ENCODE data around the gene ARL15. TPM values are rescaled to one million over a fixed set of nuclear protein-coding genes. Genes with fewer than 3 reads are reported as not detected.

The ARL15 gene
- polyA plus RNA-seq, 1 donor from 2014 or later: 10.9 TPM

DNA sequence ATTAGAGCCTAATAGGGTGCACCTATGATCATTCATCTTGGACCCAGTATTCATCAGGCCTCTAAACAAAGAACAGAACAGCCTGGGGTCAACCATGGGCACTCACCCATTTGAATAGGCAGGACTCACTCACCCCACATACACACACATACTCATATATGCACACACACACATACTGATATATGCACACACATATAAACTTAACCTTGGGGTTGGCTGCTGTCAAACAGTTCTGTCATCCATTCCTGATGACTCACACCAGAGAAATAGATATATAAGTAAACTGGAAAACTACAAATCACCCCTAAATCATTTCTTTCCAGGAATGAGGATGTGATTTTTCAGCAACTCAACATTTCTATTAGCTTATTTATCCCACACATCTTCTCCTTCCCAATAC is 51.3 kb downstream of the ARL15 start:
- H3K9me3 Mint-ChIP-seq: no peaks in the 10 kb centered on the region
- H3K36me3 Mint-ChIP-seq: no peaks in the 10 kb centered on the region
- H3K4me3 Mint-ChIP-seq: no peak overlapping the region
- peaks cover 17 to 29% (median 25%) of the 10 kb centered on the region in 3 donors for H3K4me1 Mint-ChIP-seq
- no peaks in the 10 kb centered on the region for H3K27me3 Mint-ChIP-seq
- H3K27ac Mint-ChIP-seq: no peak overlapping the region

DNA sequence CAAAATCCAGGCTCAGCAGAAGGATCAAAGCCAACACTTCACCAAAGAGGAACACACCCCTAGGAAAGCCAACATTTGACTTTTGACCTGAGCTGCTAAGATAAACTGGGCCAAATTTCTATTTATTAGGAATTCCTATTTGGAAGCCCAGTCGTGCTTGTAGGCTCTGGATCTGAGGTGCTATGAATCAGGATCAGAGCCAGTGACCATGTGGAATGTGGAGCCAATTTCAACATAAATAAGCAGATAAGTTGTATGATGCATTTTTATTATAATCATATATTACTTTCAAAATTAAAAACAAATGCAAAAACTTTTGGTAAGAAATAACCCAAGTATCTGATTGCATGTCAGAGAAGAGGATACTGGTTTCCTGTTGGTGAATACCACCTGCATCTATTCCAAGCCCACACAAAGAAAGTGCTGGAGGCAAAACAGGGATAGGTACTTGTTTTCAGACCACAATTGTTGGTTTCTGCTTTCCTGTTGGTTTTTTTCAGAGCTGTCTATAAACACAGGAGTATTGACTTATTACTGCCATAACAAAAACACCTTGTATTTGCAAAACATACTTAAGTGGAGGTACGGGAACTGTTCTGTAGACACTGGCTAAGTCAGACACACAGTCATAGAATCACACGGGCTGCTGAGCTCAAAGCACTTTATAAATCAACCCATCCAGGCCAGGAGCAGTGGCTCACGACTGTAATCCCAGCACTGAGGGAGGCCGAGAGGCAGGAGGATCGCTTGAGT is 52.8 kb downstream of the ARL15 start:
- H3K9me3 Mint-ChIP-seq: no peaks in the 10 kb centered on the region
- peak overlapping the region in 1 of 4 donors; percentile 78 for H3K4me3 Mint-ChIP-seq
- no peak overlapping the region for H3K27ac Mint-ChIP-seq
- H3K4me1 Mint-ChIP-seq: peaks cover 17 to 29% (median 23%) of the 10 kb centered on the region in 3 donors
- no peaks in the 10 kb centered on the region for H3K27me3 Mint-ChIP-seq
- no peaks in the 10 kb centered on the region for H3K36me3 Mint-ChIP-seq

DNA sequence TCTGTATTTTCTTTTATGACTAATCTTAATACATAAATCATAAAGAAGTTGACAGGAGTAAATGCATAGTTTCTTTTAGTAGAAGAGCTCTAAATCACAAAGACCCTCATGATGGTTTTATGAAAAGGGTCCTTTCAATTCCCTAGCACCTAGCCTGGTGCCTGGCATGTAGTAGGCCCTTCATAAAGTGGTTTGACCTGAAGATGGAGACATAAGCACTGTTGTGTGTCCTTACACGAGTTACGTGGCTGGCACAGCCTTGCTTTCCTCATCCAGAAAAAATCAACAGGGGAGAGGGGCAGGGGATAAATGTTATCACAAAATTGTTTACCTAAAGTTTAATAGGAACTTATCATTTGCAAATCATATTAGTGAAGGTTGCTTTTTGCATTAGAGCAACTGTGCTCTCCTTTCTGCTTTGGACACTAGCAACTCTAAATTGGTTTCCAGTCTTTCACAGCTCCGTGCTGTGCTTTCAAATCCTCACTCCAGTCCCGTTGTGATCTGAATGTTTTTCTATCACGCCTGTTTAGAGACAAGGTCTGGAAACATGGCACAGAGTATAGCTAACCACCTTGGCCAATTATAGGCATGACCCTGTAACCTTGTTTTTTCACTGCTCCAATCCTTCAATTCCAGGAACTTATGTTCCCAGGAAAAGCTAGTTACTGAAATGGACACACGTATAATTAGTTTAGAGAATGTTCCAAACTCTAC is 55.7 kb downstream of the ARL15 start:
- Mint-ChIP-seq H3K4me3 (no peak overlapping the region), H3K27me3 (no peaks in the 10 kb centered on the region), H3K4me1 (peaks cover 21 to 23% (median 22%) of the 10 kb centered on the region in 3 donors), H3K27ac (peak overlapping the region in 1 of 3 donors; percentile 17), H3K36me3 (no peaks in the 10 kb centered on the region), H3K9me3 (no peaks in the 10 kb centered on the region)

DNA sequence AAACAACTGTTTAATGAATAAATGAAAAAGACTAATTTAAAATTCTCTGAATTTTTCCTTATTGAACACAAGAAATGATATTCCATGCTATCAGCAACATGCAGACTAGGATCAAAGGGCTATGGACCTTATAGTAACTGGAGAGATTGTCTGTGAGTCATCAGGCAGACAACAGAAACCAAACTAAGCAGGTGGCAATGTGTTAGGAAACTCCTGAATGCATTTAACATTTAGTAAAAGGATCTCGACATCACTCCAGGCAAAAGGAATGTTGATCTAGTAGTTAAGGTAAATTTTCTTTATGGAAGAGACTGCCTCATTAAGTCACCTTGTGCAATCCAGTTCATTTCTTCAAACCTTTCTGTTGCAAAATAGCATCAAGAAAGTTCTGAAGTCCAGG is 58.4 kb downstream of the ARL15 start:
- Mint-ChIP-seq H3K4me3 (no peak overlapping the region), H3K4me1 (peaks cover 10 to 14% (median 11%) of the 10 kb centered on the region in 3 donors), H3K36me3 (no peaks in the 10 kb centered on the region), H3K9me3 (no peaks in the 10 kb centered on the region), H3K27ac (no peak overlapping the region), H3K27me3 (no peaks in the 10 kb centered on the region)

DNA sequence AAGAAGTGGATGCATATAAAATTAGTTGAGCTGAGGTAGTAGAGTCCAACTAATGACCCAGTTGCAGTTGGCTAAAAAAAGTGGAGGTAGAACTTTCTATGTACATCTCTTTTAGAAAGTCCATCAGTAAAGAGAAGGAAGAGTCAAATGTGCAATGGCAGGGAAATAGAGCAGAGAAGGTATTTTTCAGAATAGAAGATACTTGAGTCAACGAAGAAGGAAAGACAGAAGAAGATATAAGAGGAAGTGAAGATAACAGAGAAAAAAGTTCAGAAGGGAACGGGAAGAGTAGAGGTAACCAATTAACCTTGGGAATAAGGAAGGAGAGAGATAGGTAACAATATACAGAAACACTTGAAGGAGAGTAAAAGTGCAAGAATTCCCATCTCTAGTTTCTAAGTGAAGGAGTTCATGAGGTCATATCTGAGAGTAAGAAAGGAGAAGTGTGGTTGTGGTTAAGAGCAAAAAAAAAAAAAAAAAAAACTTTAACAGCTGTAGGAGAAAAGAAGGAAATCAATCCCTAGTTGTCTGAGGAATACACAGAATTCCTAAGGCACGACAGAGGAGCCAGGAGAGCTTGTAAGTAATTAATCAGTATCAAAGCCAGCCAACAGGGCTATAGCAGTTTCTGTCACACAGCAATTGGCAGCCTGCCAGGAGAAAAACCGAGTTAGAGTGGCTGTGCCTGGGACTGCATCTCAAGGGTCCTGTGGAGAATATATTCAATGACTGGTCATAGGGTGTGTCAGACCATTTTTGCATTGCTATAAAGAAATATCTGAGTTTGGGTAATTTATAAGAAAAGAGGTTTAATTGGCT is 61.0 kb downstream of the ARL15 start:
- Mint-ChIP-seq H3K4me3 (no peak overlapping the region), H3K9me3 (no peaks in the 10 kb centered on the region), H3K4me1 (peaks cover 5 to 8% (median 7%) of the 10 kb centered on the region in 3 donors), H3K27me3 (no peaks in the 10 kb centered on the region), H3K27ac (no peak overlapping the region), H3K36me3 (no peaks in the 10 kb centered on the region)

DNA sequence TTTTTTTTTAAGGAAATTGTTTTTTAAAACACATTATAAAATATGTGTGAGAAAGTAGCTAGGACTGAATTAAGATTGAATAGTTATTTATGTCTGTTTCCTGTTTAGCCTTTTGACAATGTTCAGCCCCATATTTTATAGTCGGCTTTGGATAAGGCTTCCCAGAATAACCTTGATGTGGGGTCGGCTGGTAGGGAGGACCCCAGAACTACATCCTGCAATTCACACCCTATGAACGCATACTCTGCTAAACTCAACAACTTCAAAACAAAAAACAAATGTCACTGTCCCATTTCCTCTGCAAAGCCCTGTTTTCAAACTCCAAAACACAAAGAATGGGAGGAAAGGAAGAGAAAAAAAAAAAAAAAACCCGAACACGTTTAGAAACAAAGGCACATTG is 63.1 kb downstream of the ARL15 start:
- H3K9me3 Mint-ChIP-seq: no peaks in the 10 kb centered on the region
- no peaks in the 10 kb centered on the region for H3K27me3 Mint-ChIP-seq
- H3K36me3 Mint-ChIP-seq: no peaks in the 10 kb centered on the region
- peaks cover 5 to 15% (median 6%) of the 10 kb centered on the region in 3 donors for H3K4me1 Mint-ChIP-seq
- H3K27ac Mint-ChIP-seq: no peak overlapping the region
- H3K4me3 Mint-ChIP-seq: no peak overlapping the region

DNA sequence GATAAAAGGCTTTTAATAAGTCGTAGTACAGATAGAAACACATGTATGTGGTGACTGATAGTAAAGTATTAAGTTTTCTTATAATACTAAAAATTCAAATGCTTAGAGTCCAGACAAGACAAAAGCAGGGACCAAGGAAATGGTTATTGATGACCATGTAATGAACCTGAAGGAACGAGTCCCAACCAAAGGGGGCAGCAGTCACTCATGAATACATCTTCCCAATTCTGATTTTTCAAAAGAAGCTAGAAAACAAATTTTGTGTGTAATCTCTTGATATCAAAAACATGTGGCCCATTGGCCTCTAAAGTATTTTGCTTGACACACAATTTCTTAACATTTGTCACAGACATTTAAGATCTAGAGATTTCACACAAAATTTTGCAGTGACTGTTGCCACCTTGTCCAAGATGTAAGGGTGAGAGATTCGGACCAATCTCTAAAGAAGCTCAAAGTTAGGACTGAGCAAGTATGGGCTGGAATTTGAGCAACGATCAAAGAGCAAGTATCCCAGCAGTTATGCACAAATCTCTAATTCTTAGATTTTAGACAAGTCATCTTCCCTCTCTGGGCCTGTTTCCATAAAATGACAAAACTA is 66.8 kb downstream of the ARL15 start:
- Mint-ChIP-seq H3K9me3 (no peaks in the 10 kb centered on the region), H3K36me3 (peaks cover 2% of the 10 kb centered on the region), H3K4me1 (peaks cover 4 to 15% (median 4%) of the 10 kb centered on the region in 3 donors), H3K27me3 (no peaks in the 10 kb centered on the region), H3K27ac (no peak overlapping the region), H3K4me3 (no peak overlapping the region)

DNA sequence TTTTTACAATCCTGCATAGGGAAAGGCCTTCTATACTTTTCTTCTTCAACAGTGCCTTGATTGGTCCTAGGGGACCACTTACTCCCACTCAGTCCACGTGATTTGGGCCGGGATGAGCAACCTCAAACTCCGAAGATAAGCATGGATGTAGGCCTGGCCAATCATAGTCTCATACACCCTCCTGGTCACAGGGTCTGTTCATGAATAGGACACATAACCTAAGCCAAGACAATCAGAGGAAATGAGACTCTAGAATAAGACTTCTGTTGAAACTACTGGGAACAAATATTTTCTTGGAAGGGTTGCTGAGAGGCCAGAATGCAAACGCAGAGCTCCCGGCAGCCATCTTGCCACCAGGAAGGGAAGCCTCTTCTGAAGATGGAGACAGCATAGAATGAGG is 68.1 kb downstream of the ARL15 start:
- peaks cover 2% of the 10 kb centered on the region for H3K36me3 Mint-ChIP-seq
- H3K9me3 Mint-ChIP-seq: no peaks in the 10 kb centered on the region
- H3K27ac Mint-ChIP-seq: no peak overlapping the region
- peaks cover 4 to 19% (median 5%) of the 10 kb centered on the region in 3 donors for H3K4me1 Mint-ChIP-seq
- no peaks in the 10 kb centered on the region for H3K27me3 Mint-ChIP-seq
- no peak overlapping the region for H3K4me3 Mint-ChIP-seq

DNA sequence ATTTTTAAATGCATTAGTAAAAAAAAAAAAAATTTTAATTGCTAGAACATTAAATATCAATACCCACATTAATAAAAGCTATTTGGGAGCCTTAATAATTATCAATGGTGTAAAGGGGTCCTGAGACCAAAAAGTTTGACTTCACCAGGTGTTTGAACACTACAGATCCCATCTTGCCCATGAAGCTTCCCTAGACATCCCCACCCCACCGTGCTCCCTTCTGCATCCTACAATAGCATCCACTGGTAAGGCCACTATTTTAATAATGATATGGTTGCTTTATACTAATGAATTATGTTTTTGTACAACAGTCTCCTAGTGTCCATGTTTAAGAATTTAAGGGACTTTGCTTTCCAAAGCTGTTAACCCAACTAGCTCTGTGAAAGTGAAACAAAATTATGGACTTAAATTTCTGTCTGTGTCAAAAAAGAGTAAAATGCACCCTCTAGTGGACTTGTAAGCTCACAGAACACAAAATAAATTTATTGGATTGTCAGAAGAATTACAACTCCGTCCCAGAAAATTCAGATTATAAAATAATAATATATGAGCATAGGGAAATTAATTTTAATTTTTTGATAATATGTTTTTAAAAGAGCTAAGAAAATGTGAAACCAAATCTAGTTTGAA is 76.0 kb downstream of the ARL15 start:
- no peaks in the 10 kb centered on the region for H3K9me3 Mint-ChIP-seq
- H3K4me3 Mint-ChIP-seq: no peak overlapping the region
- H3K27me3 Mint-ChIP-seq: no peaks in the 10 kb centered on the region
- no peaks in the 10 kb centered on the region for H3K36me3 Mint-ChIP-seq
- H3K27ac Mint-ChIP-seq: no peak overlapping the region
- peaks cover 2 to 17% (median 15%) of the 10 kb centered on the region in 3 donors for H3K4me1 Mint-ChIP-seq

DNA sequence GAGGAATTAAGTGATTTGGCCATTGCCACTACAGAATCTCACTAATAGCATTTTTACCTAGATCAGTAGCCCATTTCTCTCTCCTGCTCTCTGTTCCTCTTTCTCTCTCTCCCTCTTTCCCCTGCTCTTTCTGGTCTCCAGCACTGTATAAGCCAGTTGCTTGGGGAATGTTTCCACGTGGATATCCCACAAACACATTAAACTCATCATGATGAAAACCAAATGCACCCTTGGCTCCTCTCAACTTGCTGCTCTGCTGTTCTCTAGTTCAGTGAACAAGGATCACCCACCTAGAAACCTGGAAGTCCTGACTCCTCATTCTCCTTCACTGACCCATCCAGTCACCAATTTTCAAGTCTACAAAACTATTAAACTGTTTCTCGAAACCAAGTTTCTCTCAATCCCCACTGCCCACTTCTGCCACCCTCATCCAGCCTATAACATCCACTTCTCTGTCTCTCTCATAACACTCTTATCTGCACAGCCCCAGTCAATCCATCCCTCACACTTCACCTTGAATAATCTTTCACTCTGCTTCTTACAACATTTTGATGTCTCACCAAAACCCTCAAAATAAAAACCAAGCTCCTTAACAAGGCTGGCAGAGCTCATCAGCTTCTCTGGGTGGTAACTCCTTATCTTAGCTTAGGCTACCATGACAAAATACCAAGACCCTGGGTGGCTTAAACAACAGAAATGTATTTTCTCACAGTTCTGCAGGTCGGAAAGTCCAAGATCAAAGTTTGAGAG is 79.3 kb downstream of the ARL15 start:
- Mint-ChIP-seq H3K9me3 (no peaks in the 10 kb centered on the region), H3K4me1 (peaks cover 12 to 21% (median 20%) of the 10 kb centered on the region in 3 donors), H3K4me3 (no peak overlapping the region), H3K36me3 (no peaks in the 10 kb centered on the region), H3K27ac (peak overlapping the region in 2 of 3 donors; percentile 0 to 19), H3K27me3 (no peaks in the 10 kb centered on the region)

DNA sequence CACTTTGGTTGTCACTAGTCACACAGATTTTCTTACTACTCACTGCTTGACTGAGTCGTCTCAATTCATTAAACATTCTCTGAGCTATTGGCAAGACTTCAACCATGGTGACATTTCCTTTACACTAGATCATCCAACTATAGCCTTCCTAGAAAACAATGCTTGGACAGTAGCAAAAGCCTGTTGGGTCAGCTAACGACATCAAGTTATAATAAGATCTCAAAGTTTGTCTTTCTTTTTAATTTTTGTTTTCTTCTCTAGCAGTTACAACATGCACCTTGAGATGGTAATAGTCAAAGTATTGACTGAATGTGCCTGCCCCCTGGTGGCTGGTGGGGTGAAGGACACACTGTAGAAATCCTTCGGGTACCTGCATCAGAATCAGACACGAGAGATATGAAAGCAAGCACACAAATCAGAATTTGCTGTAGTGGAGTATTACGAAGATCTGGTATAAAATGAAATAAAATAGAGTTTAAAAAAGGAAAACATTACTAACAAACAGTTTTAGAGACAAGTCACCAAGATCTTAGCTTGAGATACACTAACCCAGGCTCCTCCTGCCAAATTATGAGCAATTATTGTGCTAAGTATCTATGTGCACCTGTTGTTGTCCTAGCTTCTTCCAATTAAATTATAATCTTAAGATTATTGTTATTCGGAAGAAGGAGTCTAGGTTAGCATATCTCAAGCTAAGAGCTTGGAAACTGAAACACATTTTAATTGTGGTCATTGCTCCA is 81.2 kb downstream of the ARL15 start:
- H3K4me3 Mint-ChIP-seq: peak overlapping the region in 2 of 4 donors; percentile 2 to 3
- H3K27me3 Mint-ChIP-seq: no peaks in the 10 kb centered on the region
- H3K4me1 Mint-ChIP-seq: peaks cover 12 to 17% (median 16%) of the 10 kb centered on the region in 3 donors
- no peaks in the 10 kb centered on the region for H3K36me3 Mint-ChIP-seq
- H3K27ac Mint-ChIP-seq: no peak overlapping the region
- H3K9me3 Mint-ChIP-seq: no peaks in the 10 kb centered on the region

DNA sequence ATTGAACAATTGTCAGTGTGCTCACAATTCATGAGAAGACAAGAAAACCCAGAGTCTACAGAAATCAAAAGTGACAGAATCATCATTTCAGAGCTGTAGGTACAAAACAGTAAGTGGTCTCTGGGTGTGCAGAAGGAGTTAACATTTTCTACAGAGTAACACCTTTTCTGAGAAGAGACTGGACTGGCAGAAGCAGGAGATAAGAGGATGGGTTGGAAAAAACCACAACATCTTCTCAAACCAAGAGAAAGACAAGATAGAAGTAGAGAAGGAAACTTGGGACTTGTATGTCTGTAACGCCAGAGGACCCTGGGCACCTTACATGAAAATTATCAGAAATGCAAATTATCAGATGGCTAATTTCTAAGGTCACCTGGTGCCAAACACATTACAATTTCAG is 82.6 kb downstream of the ARL15 start:
- Mint-ChIP-seq H3K4me1 (peaks cover 12 to 17% (median 16%) of the 10 kb centered on the region in 3 donors), H3K27me3 (no peaks in the 10 kb centered on the region), H3K9me3 (no peaks in the 10 kb centered on the region), H3K4me3 (no peak overlapping the region), H3K27ac (no peak overlapping the region), H3K36me3 (no peaks in the 10 kb centered on the region)

DNA sequence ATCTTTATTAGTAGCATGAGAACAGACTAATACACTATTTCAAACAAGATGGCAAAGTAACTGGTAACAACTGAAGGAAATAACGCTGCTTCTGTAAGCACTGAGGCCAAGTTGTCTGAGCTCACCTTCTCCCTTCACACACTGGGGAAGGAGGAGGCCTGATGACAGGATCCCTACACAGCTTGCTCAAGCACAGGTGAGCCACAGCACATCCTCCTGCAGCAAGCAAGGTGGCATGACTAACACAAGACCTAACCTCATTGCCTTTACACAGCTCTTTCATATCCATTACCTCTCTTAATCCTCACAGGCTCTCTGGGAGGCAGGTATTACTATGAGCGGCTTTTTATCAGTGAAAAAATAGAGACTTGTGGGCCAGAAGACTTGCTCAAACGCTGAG is 83.3 kb downstream of the ARL15 start:
- no peaks in the 10 kb centered on the region for H3K27me3 Mint-ChIP-seq
- no peak overlapping the region for H3K27ac Mint-ChIP-seq
- no peaks in the 10 kb centered on the region for H3K36me3 Mint-ChIP-seq
- no peak overlapping the region for H3K4me3 Mint-ChIP-seq
- H3K9me3 Mint-ChIP-seq: no peaks in the 10 kb centered on the region
- H3K4me1 Mint-ChIP-seq: peaks cover 12 to 16% (median 15%) of the 10 kb centered on the region in 3 donors
